SK-N-SH treated with all-trans-retinoic acid at 6 μM for 48 hours (cell line): ENCODE data around the gene PFKP.

ENCODE experiments used
- ATAC-seq: fragments of 200-7000 bp; cut with Tn5 transposase; 3 replicates; pipeline ENCODE4 v1.9.1; 2020; ENCODE audit warnings: mild to moderate bottlenecking, moderate library complexity
- ARNTL ChIP-seq: fragments of 450-650 bp; formaldehyde crosslinking; IDR thresholded peaks from 2 replicates; pipeline ENCODE4 v1.5.0; 2020; ENCODE audit warnings: low read depth, mild to moderate bottlenecking, moderate library complexity, borderline replicate concordance
- BACH2 ChIP-seq: fragments of 250-450 bp; sonication (Bioruptor Pico); IDR thresholded peaks from 2 replicates; pipeline ENCODE4 v1.9.0; 2021; ENCODE audit warnings: mild to moderate bottlenecking, borderline replicate concordance
- CSDC2 ChIP-seq: fragments of 250-450 bp; sonication (Bioruptor Pico); IDR thresholded peaks from 2 replicates; pipeline ENCODE4 v1.5.0; 2020; ENCODE audit warnings: mild to moderate bottlenecking, moderate library complexity
- ESRRG ChIP-seq: fragments of 250-450 bp; sonication (Bioruptor Pico); IDR thresholded peaks from 2 replicates; pipeline ENCODE4 v1.6.1; 2021; ENCODE audit warnings: mild to moderate bottlenecking
- GLIS3 ChIP-seq: fragments of 250-450 bp; sonication (Bioruptor Pico); IDR thresholded peaks from 2 replicates; pipeline ENCODE4 v1.5.0; 2020; ENCODE audit warnings: mild to moderate bottlenecking, moderate library complexity
- ISL1 ChIP-seq: fragments of 250-450 bp; sonication (Bioruptor Pico); IDR thresholded peaks from 2 replicates; pipeline ENCODE4 v2.1.2; 2022; ENCODE audit warnings: mild to moderate bottlenecking, moderate library complexity
- OSR1 ChIP-seq: fragments of 250-450 bp; sonication (Bioruptor Pico); IDR thresholded peaks from 2 replicates; pipeline ENCODE4 v1.8.0; 2022; ENCODE audit warnings: moderate library complexity, mild to moderate bottlenecking, inconsistent platforms
- PPARA ChIP-seq: fragments of 250-450 bp; sonication (Bioruptor Pico); IDR thresholded peaks from 2 replicates; pipeline ENCODE4 v1.5.0; 2020; ENCODE audit warnings: mild to moderate bottlenecking, borderline replicate concordance
- RARB ChIP-seq: fragments of 250-450 bp; sonication (Bioruptor Pico); IDR thresholded peaks from 2 replicates; pipeline ENCODE4 v1.8.0; 2021; ENCODE audit warnings: mild to moderate bottlenecking, moderate library complexity
- SNAI2 ChIP-seq: fragments of 250-450 bp; sonication (Bioruptor Pico); IDR thresholded peaks from 2 replicates; pipeline ENCODE4 v1.5.0; 2020; ENCODE audit warnings: mild to moderate bottlenecking, moderate library complexity
- TCF4 ChIP-seq: fragments of 250-450 bp; sonication (Bioruptor Pico); IDR thresholded peaks from 2 replicates; pipeline ENCODE4 v1.8.0; 2021; ENCODE audit warnings: mild to moderate bottlenecking, moderate library complexity, borderline replicate concordance
- ZC3H10 ChIP-seq: fragments of 250-450 bp; sonication (Bioruptor Pico); IDR thresholded peaks from 2 replicates; pipeline ENCODE4 v1.5.1; 2021; ENCODE audit warnings: mild to moderate bottlenecking, moderate library complexity
- ZFP3 ChIP-seq: fragments of 250-450 bp; sonication (Bioruptor Pico); IDR thresholded peaks from 2 replicates; pipeline ENCODE4 v1.5.0; 2020; ENCODE audit warnings: mild to moderate bottlenecking, moderate library complexity
- ZFP30 ChIP-seq: fragments of 450-650 bp; formaldehyde crosslinking; IDR thresholded peaks from 2 replicates; pipeline ENCODE4 v1.5.0; 2022; ENCODE audit warnings: mild to moderate bottlenecking, moderate library complexity
- ZNF565 ChIP-seq: fragments of 450-650 bp; formaldehyde crosslinking; conservative IDR thresholded peaks from 2 replicates; pipeline ENCODE4 v1.5.0; 2020; ENCODE audit warnings: low read depth, mild to moderate bottlenecking, moderate library complexity
- ZNF70 ChIP-seq: fragments of 450-650 bp; formaldehyde crosslinking; IDR thresholded peaks from 2 replicates; pipeline ENCODE4 v1.5.0; 2020; ENCODE audit warnings: mild to moderate bottlenecking, moderate library complexity
- ZNF8 ChIP-seq: fragments of 450-650 bp; formaldehyde crosslinking; IDR thresholded peaks from 2 replicates; pipeline ENCODE4 v1.5.0; 2020; ENCODE audit warnings: mild to moderate bottlenecking, moderate library complexity
- TF ChIP-seq, protein P1 (sequence below): fragments of 250-450 bp; sonication (Bioruptor Pico); IDR thresholded peaks from 2 replicates; pipeline ENCODE4 v1.5.0; 2020; ENCODE audit warnings: mild to moderate bottlenecking, moderate library complexity
- TF ChIP-seq, protein P2 (sequence below): fragments of 250-450 bp; sonication (Bioruptor Pico); IDR thresholded peaks from 2 replicates; pipeline ENCODE4 v1.5.1; 2021; ENCODE audit warnings: mild to moderate bottlenecking, moderate library complexity

PFKP gene

GRCh38 chr10:3125527-3126170 lies 58.3 kb downstream of the PFKP start:
- no peak for ATAC-seq

GRCh38 chr10:3126249-3126648 lies 58.9 kb downstream of the PFKP start:
- TF ChIP-seq ZFP3: no peak
- no peak for TF ChIP-seq ZNF565 (CRISPR knock-in tag)
- no peak for TF ChIP-seq CSDC2 (CRISPR knock-in tag)
- no peak for TF ChIP-seq GLIS3
- no peak for TF ChIP-seq ZNF8
- TF ChIP-seq ESRRG (CRISPR knock-in tag): no peak
- no peak for TF ChIP-seq OSR1 (CRISPR knock-in tag)
- TF ChIP-seq, protein P1, sequence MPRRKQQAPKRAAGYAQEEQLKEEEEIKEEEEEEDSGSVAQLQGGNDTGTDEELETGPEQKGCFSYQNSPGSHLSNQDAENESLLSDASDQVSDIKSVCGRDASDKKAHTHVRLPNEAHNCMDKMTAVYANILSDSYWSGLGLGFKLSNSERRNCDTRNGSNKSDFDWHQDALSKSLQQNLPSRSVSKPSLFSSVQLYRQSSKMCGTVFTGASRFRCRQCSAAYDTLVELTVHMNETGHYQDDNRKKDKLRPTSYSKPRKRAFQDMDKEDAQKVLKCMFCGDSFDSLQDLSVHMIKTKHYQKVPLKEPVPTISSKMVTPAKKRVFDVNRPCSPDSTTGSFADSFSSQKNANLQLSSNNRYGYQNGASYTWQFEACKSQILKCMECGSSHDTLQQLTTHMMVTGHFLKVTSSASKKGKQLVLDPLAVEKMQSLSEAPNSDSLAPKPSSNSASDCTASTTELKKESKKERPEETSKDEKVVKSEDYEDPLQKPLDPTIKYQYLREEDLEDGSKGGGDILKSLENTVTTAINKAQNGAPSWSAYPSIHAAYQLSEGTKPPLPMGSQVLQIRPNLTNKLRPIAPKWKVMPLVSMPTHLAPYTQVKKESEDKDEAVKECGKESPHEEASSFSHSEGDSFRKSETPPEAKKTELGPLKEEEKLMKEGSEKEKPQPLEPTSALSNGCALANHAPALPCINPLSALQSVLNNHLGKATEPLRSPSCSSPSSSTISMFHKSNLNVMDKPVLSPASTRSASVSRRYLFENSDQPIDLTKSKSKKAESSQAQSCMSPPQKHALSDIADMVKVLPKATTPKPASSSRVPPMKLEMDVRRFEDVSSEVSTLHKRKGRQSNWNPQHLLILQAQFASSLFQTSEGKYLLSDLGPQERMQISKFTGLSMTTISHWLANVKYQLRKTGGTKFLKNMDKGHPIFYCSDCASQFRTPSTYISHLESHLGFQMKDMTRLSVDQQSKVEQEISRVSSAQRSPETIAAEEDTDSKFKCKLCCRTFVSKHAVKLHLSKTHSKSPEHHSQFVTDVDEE (CRISPR knock-in tag): no peak
- TF ChIP-seq ZNF70 (CRISPR knock-in tag): no peak
- TF ChIP-seq SNAI2 (CRISPR knock-in tag): no peak
- no peak for TF ChIP-seq ARNTL (CRISPR knock-in tag)
- no peak for ATAC-seq

More at GRCh38 chr10:3125527-3126170, 58.3 kb downstream of the PFKP start:
- TF ChIP-seq, protein P2, sequence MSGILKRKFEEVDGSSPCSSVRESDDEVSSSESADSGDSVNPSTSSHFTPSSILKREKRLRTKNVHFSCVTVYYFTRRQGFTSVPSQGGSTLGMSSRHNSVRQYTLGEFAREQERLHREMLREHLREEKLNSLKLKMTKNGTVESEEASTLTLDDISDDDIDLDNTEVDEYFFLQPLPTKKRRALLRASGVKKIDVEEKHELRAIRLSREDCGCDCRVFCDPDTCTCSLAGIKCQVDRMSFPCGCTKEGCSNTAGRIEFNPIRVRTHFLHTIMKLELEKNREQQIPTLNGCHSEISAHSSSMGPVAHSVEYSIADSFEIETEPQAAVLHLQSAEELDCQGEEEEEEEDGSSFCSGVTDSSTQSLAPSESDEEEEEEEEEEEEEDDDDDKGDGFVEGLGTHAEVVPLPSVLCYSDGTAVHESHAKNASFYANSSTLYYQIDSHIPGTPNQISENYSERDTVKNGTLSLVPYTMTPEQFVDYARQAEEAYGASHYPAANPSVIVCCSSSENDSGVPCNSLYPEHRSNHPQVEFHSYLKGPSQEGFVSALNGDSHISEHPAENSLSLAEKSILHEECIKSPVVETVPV (CRISPR knock-in tag): no peak
- TF ChIP-seq CSDC2 (CRISPR knock-in tag): no peak
- TF ChIP-seq, all 23 proteins: peak for 0

GRCh38 chr10:3126741-3127346 lies 59.5 kb downstream of the PFKP start:
- TF ChIP-seq SNAI2 (CRISPR knock-in tag) (no peak), GLIS3 (no peak), RARB (CRISPR knock-in tag) (no peak), TCF4 (no peak), ZC3H10 (CRISPR knock-in tag) (no peak)
- TF ChIP-seq, all 23 proteins: peak for 0
- ATAC-seq: no peak

GRCh38 chr10:3127921-3128320 lies 60.6 kb downstream of the PFKP start:
- no peak for TF ChIP-seq PPARA (CRISPR knock-in tag)
- TF ChIP-seq CSDC2 (CRISPR knock-in tag): no peak
- TF ChIP-seq GLIS3: no peak
- no peak for TF ChIP-seq ZC3H10 (CRISPR knock-in tag)
- no peak for TF ChIP-seq TCF4
- no peak for TF ChIP-seq OSR1 (CRISPR knock-in tag)
- no peak for TF ChIP-seq ARNTL (CRISPR knock-in tag)
- TF ChIP-seq BACH2 (CRISPR knock-in tag): no peak
- TF ChIP-seq ZNF70 (CRISPR knock-in tag): no peak
- no peak for ATAC-seq

DNA sequence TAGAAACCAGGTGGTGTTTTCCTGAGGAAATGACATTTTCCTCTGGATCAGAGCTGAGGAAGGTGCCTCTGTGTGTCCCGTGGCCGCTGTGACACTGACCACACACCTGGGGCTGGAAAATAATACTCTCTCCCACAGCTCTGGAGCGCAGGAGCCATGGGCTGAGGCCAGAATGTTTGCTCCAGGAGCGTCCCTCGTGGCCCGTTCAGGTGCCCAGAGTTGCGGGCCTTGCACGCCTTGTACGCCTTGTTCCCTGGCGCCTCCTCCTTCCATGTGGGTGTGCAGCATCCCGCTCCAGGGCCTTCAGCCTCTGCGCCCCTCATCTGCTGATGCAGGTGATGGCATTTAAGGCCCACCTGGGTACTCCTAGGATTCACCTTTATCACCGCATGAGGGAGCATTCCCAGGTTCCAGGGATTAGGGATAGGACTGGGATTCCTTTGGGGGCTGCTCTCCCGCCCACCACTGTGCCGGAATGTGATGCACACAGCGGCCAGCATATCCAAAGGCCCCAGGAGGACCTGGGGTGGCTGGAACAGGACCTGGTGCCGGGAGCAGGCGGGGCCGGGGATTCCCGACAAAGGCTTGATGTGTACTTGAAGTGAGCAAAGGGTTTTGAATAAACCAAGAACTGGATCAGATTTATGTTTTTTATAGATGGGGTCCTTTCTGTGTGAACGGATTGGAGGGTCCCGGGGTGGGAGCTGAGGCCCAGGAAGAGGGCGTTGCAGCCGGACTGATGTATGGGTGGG lies 61.2 kb downstream of the PFKP start:
- ATAC-seq: no peak
- no peak for TF ChIP-seq ISL1 (CRISPR knock-in tag)
- TF ChIP-seq ZNF70 (CRISPR knock-in tag): no peak
- TF ChIP-seq ZNF8: no peak
- TF ChIP-seq, protein P2 (CRISPR knock-in tag): no peak
- TF ChIP-seq ZFP30 (CRISPR knock-in tag): no peak
- TF ChIP-seq SNAI2 (CRISPR knock-in tag): no peak
